Uterus (tissue), 2 donors: ENCODE results near the gene ARID5B.

Experiments used
- POLR2A ChIP-seq, 2 donors: fragments of 450-650 bp; IDR thresholded peaks; one replicate each; pipeline ENCODE4 v1.6.1; 2016; ENCODE audit warnings: antibody characterized with exemption in 2 of 2, mild to moderate bottlenecking in 1 of 2, moderate library complexity in 1 of 2
- TF ChIP-seq, protein P1 (sequence below), 4 experiments: fragments of 200-600 bp in 2 of 4; fragments of 450-650 bp in 2 of 4; sonication (generic) in 2 of 4; IDR thresholded peaks; one replicate each; pipeline ENCODE4 v1.5.1; 2016 to 2019; ENCODE audit warnings: antibody characterized with exemption in 4 of 4, mild to moderate bottlenecking in 2 of 4, moderate library complexity in 1 of 4

DNA sequence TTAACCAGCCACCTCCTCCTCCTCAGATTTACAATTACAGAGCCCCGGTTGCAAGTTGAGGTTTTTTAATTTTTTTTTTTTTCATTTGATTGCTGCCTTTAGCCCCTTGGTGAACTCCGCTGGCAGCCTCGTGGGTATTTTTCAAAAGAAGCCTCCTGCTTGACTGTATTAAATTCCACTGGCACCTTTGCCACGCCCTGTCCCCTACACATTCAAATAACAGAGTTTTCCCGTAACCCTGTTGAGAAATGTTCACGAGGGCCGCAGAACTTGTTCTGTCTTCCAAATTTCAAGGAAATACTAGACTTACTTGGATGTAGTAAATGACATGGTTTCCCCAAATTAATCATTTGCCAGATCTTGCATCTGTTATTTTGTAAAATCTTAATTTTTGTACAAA lies 167.0 kb downstream of the ARID5B start:
- TF ChIP-seq, protein P1, sequence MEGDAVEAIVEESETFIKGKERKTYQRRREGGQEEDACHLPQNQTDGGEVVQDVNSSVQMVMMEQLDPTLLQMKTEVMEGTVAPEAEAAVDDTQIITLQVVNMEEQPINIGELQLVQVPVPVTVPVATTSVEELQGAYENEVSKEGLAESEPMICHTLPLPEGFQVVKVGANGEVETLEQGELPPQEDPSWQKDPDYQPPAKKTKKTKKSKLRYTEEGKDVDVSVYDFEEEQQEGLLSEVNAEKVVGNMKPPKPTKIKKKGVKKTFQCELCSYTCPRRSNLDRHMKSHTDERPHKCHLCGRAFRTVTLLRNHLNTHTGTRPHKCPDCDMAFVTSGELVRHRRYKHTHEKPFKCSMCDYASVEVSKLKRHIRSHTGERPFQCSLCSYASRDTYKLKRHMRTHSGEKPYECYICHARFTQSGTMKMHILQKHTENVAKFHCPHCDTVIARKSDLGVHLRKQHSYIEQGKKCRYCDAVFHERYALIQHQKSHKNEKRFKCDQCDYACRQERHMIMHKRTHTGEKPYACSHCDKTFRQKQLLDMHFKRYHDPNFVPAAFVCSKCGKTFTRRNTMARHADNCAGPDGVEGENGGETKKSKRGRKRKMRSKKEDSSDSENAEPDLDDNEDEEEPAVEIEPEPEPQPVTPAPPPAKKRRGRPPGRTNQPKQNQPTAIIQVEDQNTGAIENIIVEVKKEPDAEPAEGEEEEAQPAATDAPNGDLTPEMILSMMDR (IDR thresholded peaks at IDR 0.05) = no peak
- no peak for TF ChIP-seq POLR2A (IDR thresholded peaks at IDR 0.05)
